ENCODE measurements around the gene SNTA1. TPM values are rescaled to one million over a fixed set of nuclear protein-coding genes. Genes with fewer than 3 reads are reported as not detected.

SNTA1 gene
- total and polyA plus RNA-seq, 2 donors (not counting 1 experiment from before 2014, with no cell fraction given): 17.2 to 46.6 TPM

DNA sequence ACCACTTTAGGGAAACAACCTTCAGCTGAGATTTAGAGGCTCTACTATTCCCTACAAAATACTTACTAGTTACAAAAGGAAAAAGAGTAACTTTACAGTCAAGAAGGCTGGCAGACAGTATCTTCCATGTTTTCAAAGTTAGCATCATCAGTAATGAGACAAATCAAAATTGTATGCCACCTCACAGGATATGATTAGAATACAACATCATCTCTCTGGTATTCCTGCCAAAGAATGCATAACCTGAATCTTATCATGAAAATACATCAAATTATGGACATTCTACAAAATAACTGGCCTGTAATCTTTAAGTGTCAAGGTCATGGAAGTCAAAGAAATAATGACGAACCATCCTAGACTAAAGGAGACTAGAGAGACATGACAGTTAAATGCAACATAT lies 80.7 kb downstream of the SNTA1 start:
- H3K27ac ChIP-seq (ENCODE audit: insufficient read depth, low read length): no peak overlapping the region
- H3K27me3 ChIP-seq (ENCODE audit: control insufficient read depth, insufficient read depth, low read length): no peaks in the 10 kb centered on the region
- H3K4me2 ChIP-seq (ENCODE audit: extremely low read depth, insufficient read depth, low read length): no peak overlapping the region
- no peak for DNase-seq (ENCODE audit: low read depth in 2 of 2)
- no peak overlapping the region for H2AFZ ChIP-seq (ENCODE audit: low read length)
- H3K9ac ChIP-seq (ENCODE audit: insufficient read depth, low read length): no peak overlapping the region
- TF ChIP-seq, protein P1, sequence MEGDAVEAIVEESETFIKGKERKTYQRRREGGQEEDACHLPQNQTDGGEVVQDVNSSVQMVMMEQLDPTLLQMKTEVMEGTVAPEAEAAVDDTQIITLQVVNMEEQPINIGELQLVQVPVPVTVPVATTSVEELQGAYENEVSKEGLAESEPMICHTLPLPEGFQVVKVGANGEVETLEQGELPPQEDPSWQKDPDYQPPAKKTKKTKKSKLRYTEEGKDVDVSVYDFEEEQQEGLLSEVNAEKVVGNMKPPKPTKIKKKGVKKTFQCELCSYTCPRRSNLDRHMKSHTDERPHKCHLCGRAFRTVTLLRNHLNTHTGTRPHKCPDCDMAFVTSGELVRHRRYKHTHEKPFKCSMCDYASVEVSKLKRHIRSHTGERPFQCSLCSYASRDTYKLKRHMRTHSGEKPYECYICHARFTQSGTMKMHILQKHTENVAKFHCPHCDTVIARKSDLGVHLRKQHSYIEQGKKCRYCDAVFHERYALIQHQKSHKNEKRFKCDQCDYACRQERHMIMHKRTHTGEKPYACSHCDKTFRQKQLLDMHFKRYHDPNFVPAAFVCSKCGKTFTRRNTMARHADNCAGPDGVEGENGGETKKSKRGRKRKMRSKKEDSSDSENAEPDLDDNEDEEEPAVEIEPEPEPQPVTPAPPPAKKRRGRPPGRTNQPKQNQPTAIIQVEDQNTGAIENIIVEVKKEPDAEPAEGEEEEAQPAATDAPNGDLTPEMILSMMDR (conservative IDR thresholded peaks at IDR 0.05 in 1 of 2, IDR thresholded peaks at IDR 0.05 in 1 of 2; ENCODE audit: low read depth in 1 of 2, low read length in 2 of 2): no peak
- no peak for TF ChIP-seq EZH2 (IDR thresholded peaks at IDR 0.05; ENCODE audit: low read length, missing control alignments)
- H3K4me3 ChIP-seq (replicated peaks in 1 of 4; ENCODE audit: control extremely low read depth in 1 of 4, insufficient read depth in 1 of 4, low read depth in 3 of 4, low read length in 4 of 4): no peak overlapping the region
- H3K9me3 ChIP-seq (ENCODE audit: control insufficient read depth, insufficient read depth, low read depth, low read length): no peaks in the 10 kb centered on the region
- H3K36me3 ChIP-seq (ENCODE audit: control insufficient read depth, insufficient read depth, low read length): peaks cover 4% of the 10 kb centered on the region
- no peaks in the 10 kb centered on the region for H3K4me1 ChIP-seq (ENCODE audit: control insufficient read depth, extremely low read depth, insufficient read depth, low read length)
- H4K20me1 ChIP-seq (ENCODE audit: control insufficient read depth, extremely low read depth, insufficient read depth, low read length): no peaks in the 10 kb centered on the region
- H3K79me2 ChIP-seq (ENCODE audit: control insufficient read depth, insufficient read depth, low read length): no peaks in the 10 kb centered on the region

GRCh38 chr20:33359399-33360261 lies 83.9 kb downstream of the SNTA1 start:
- Histone ChIP-seq H3K27me3 (ENCODE audit: control insufficient read depth, insufficient read depth, low read length) (no peaks in the 10 kb centered on the region), H3K9me3 (ENCODE audit: control insufficient read depth, insufficient read depth, low read depth, low read length) (no peaks in the 10 kb centered on the region), H3K4me3 (replicated peaks in 1 of 4; ENCODE audit: control extremely low read depth in 1 of 4, insufficient read depth in 1 of 4, low read depth in 3 of 4, low read length in 4 of 4) (no peak overlapping the region), H4K20me1 (ENCODE audit: control insufficient read depth, extremely low read depth, insufficient read depth, low read length) (no peaks in the 10 kb centered on the region), H3K36me3 (ENCODE audit: control insufficient read depth, insufficient read depth, low read length) (peaks cover 5% of the 10 kb centered on the region), H2AFZ (ENCODE audit: low read length) (no peak overlapping the region), H3K4me2 (ENCODE audit: extremely low read depth, insufficient read depth, low read length) (no peak overlapping the region), H3K27ac (ENCODE audit: insufficient read depth, low read length) (no peak overlapping the region), H3K4me1 (ENCODE audit: control insufficient read depth, extremely low read depth, insufficient read depth, low read length) (no peaks in the 10 kb centered on the region), H3K79me2 (ENCODE audit: control insufficient read depth, insufficient read depth, low read length) (no peaks in the 10 kb centered on the region), H3K9ac (ENCODE audit: insufficient read depth, low read length) (no peak overlapping the region)
- TF ChIP-seq, protein P1 (conservative IDR thresholded peaks at IDR 0.05 in 1 of 2, IDR thresholded peaks at IDR 0.05 in 1 of 2; ENCODE audit: low read depth in 1 of 2, low read length in 2 of 2): no peak
- no peak for TF ChIP-seq EZH2 (IDR thresholded peaks at IDR 0.05; ENCODE audit: low read length, missing control alignments)
- DNase-seq (ENCODE audit: low read depth in 2 of 2): no peak

Other genes starting within 250 kb of the SNTA1 start
- gene BPIFA3, start 226.4 kb downstream of the SNTA1 start, total RNA-seq: not detected in 2 replicates
- gene BPIFA3, start 226.4 kb downstream of the SNTA1 start, polyA plus RNA-seq: not detected in 2 replicates
- gene BPIFA1, start 207.8 kb downstream of the SNTA1 start, total RNA-seq: not detected in 2 replicates
- not detected in 2 replicates for gene BPIFA1, start 207.8 kb downstream of the SNTA1 start, polyA plus RNA-seq
- gene BPIFB1, start 160.5 kb downstream of the SNTA1 start, total RNA-seq: not detected in 2 replicates
- not detected in 2 replicates for gene BPIFB1, start 160.5 kb downstream of the SNTA1 start, polyA plus RNA-seq
- 17.5 and 23.8 TPM in 2 replicates for gene CDK5RAP1, start 42.2 kb downstream of the SNTA1 start, total RNA-seq
- gene CDK5RAP1, start 42.2 kb downstream of the SNTA1 start, polyA plus RNA-seq: 22.4 and 29.1 TPM in 2 replicates
- gene CBFA2T2, start 46.3 kb upstream of the SNTA1 start, total RNA-seq: 5.1 and 7.3 TPM in 2 replicates
- gene CBFA2T2, start 46.3 kb upstream of the SNTA1 start, polyA plus RNA-seq: 4.8 and 5.6 TPM in 2 replicates
- gene C20orf144, start 218.6 kb upstream of the SNTA1 start, total RNA-seq: under 0.01 and 0.17 TPM in 2 replicates
- gene C20orf144, start 218.6 kb upstream of the SNTA1 start, polyA plus RNA-seq: 0.10 and 0.20 TPM in 2 replicates
- 1.8 and 2.0 TPM in 2 replicates for gene ACTL10, start 223.2 kb upstream of the SNTA1 start, total RNA-seq
- gene ACTL10, start 223.2 kb upstream of the SNTA1 start, polyA plus RNA-seq: 0.26 and 0.32 TPM in 2 replicates
- 20.5 and 21.6 TPM in 2 replicates for gene NECAB3, start 230.7 kb upstream of the SNTA1 start, total RNA-seq
- 5.1 and 7.1 TPM in 2 replicates for gene NECAB3, start 230.7 kb upstream of the SNTA1 start, polyA plus RNA-seq
- gene E2F1, start 242.6 kb upstream of the SNTA1 start, total RNA-seq: 0.51 and 2.1 TPM in 2 replicates
- gene E2F1, start 242.6 kb upstream of the SNTA1 start, polyA plus RNA-seq: 3.5 and 9.6 TPM in 2 replicates